HG03442 (cell line): ENCODE data around the gene GRB2.

Experiments used
- ATAC-seq: cut with Tn5 transposase; IDR thresholded peaks from one replicate; pipeline ENCODE4 v1.9.1; 2021; ENCODE audit warnings: mild to moderate bottlenecking, moderate library complexity; ENCODE audit not compliant: unreplicated experiment

GRB2 gene

GRCh38 chr17:75414488-75414887, 9.0 kb upstream of the GRB2 start:
- ATAC-seq = no peak

GRCh38 chr17:75412455-75413317, 7.2 kb upstream of the GRB2 start:
- no peak for ATAC-seq

- no peak for ATAC-seq
These were observed 6.0 kb upstream of the GRB2 start for GRCh38 chr17:75411328-75412067.

- no peak for ATAC-seq
These were observed 4.7 kb upstream of the GRB2 start for GRCh38 chr17:75410141-75410540.

- ATAC-seq = no peak
These were observed 2.3 kb upstream of the GRB2 start for GRCh38 chr17:75407655-75408352.

- ATAC-seq = no peak
These were observed 741 bp upstream of the GRB2 start for GRCh38 chr17:75406222-75406615.

GRCh38 chr17:75404731-75405364, 630 bp downstream of the GRB2 start:
- ATAC-seq = peak; percentile 9

GRCh38 chr17:75404223-75404730, 1.2 kb downstream of the GRB2 start:
- no peak for ATAC-seq

GRCh38 chr17:75403131-75403530, 2.3 kb downstream of the GRB2 start:
- ATAC-seq = no peak

- ATAC-seq = no peak
These were observed 3.5 kb downstream of the GRB2 start for GRCh38 chr17:75402026-75402425.

- ATAC-seq = no peak
These were observed 5.0 kb downstream of the GRB2 start for GRCh38 chr17:75400326-75400939.

- no peak for ATAC-seq
These were observed 7.2 kb downstream of the GRB2 start for GRCh38 chr17:75398279-75398678.

- no peak for ATAC-seq
These were observed 8.3 kb downstream of the GRB2 start for GRCh38 chr17:75397217-75397616.

- no peak for ATAC-seq
These were observed 8.7 kb downstream of the GRB2 start for GRCh38 chr17:75396796-75397195.

GRCh38 chr17:75396025-75396424, 9.5 kb downstream of the GRB2 start:
- no peak for ATAC-seq

GRCh38 chr17:75394332-75394918, 11.1 kb downstream of the GRB2 start:
- peak; percentile 17 for ATAC-seq

GRCh38 chr17:75393523-75394331, 11.8 kb downstream of the GRB2 start:
- peak; percentile 64 for ATAC-seq

GRCh38 chr17:75392559-75392958, 12.9 kb downstream of the GRB2 start:
- ATAC-seq = no peak

GRCh38 chr17:75390982-75391381, 14.5 kb downstream of the GRB2 start:
- ATAC-seq = no peak
